ENCODE measurements around the gene SPSB4. TPM values are rescaled to one million over a fixed set of nuclear protein-coding genes. Genes with fewer than 3 reads are reported as not detected.

Gene SPSB4
- total and polyA plus RNA-seq, 10 of the 15 experiments (the other 5 are each of a cell fraction or from before 2014, with no cell fraction given), result not detected

DNA sequence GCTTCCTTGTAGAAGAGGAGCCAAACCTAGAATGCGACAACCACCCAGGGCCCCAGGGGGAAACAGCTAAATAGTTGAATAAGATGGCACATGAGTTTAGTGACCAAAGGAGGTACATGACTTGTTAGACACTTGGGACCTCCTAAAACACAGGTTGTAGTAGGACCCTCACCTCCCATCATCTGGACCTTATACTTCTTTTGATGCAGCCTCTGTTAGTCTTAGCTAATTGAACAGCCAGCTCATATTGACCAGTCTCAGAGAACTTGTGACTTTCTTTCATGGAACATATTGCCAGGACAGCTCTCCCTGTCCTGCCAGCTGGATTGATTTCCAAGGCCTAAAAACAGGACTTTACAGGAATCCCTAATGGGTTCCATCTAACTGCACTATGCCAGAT lies 45.0 kb downstream of the SPSB4 start:
- Histone ChIP-seq H4K20me1 (ENCODE audit: control insufficient read depth, insufficient read depth) (no peaks in the 10 kb centered on the region), H2AFZ (ENCODE audit: control insufficient read depth, low read depth, low read length) (no peak overlapping the region), H3K9me3 (replicated peaks; ENCODE audit: control insufficient read depth, insufficient read depth, low read length) (no peaks in the 10 kb centered on the region), H3K9ac (ENCODE audit: control insufficient read depth, insufficient read depth, low read length) (no peak overlapping the region), H3K36me3 (ENCODE audit: control insufficient read depth in 2 of 2, insufficient read depth in 2 of 2, low read length in 1 of 2) (no peaks in the 10 kb centered on the region), H3K4me3 (no peak overlapping the region), H3K27ac (ENCODE audit: control insufficient read depth, insufficient read depth) (no peak overlapping the region), H3K27me3 (replicated peaks in 1 of 2; ENCODE audit: control insufficient read depth in 2 of 2, insufficient read depth in 2 of 2, low read length in 1 of 2) (no peaks in the 10 kb centered on the region), H3K4me1 (ENCODE audit: control insufficient read depth, insufficient read depth, low read length) (no peaks in the 10 kb centered on the region), H3K79me2 (ENCODE audit: control insufficient read depth, insufficient read depth, low read length) (no peaks in the 10 kb centered on the region), H3K4me2 (ENCODE audit: control insufficient read depth, insufficient read depth) (no peak overlapping the region)
- in situ Hi-C loops (cut with MboI), result no loop called here
- intact Hi-C loops (cut with micrococcal nuclease; ENCODE audit: unreplicated experiment), result no loop called here
- no TSS peak for BruUV-seq (replicated peaks)
- FAIRE-seq (no peak), DNase-seq (ENCODE audit: low read depth, low spot score) (no peak), ATAC-seq (no peak)
- ChIA-PET POLR2A (no interaction called here), CTCF (interaction anchor here (0.8 to 1.9 kb wide), 3 partner anchors 9 to 96 kb away, joined by 3 to 6 read pairs (median 4); no protein-coding TSS in a partner anchor), RAD21 (ENCODE audit: unreplicated experiment) (no interaction called here), SMC1A (ENCODE audit: uncharacterized antibody, unreplicated experiment) (no interaction called here)
- WGBS (ENCODE audit: insufficient coverage, insufficient replicate concordance, low lambda C conversion rate, missing lambda C conversion rate), result 64% methylated on average over 1 of the region's 1 CpG
- TF ChIP-seq IKZF2 (IDR thresholded peaks at IDR 0.05), result no peak
- no peak for TF ChIP-seq ZSCAN29 (IDR thresholded peaks at IDR 0.05)
- no peak for TF ChIP-seq NFIC (IDR thresholded peaks at IDR 0.05; ENCODE audit: low read depth, low read length)

DNA sequence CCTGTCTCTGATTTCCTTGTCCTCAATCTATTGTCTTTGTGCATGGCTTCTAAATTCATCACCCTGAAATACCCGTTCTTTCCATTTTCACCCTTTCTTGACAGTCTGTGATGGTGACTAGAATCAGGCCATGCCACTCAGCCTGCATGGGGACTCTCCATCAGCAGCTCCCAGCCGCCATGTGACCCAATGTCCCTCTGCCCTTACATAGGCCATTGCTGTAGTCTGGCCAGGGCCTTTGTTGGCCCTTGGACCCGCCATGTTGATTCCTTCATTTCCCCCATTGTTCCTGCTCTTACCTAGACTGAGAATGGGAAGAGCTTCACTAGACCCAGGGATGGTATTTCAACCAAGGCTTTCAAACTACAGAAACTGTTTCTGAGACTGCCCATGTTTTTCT lies 45.8 kb downstream of the SPSB4 start:
- BruUV-seq (replicated peaks), result no TSS peak
- no peak overlapping the region for H2AFZ ChIP-seq (ENCODE audit: control insufficient read depth, low read depth, low read length)
- no peak overlapping the region for H3K9ac ChIP-seq (ENCODE audit: control insufficient read depth, insufficient read depth, low read length)
- ChIA-PET RAD21 (ENCODE audit: unreplicated experiment) (no interaction called here), CTCF (interaction anchor here (1.1 kb wide), 1 partner anchor 9 kb away, joined by 4 read pairs; no protein-coding TSS in a partner anchor), SMC1A (ENCODE audit: uncharacterized antibody, unreplicated experiment) (no interaction called here), POLR2A (no interaction called here)
- FAIRE-seq (no peak), DNase-seq (ENCODE audit: low read depth, low spot score) (no peak), ATAC-seq (no peak)
- H3K4me3 ChIP-seq, result no peak overlapping the region
- H3K27me3 ChIP-seq (replicated peaks in 1 of 2; ENCODE audit: control insufficient read depth in 2 of 2, insufficient read depth in 2 of 2, low read length in 1 of 2), result no peaks in the 10 kb centered on the region
- no peak overlapping the region for H3K4me2 ChIP-seq (ENCODE audit: control insufficient read depth, insufficient read depth)
- H3K27ac ChIP-seq (ENCODE audit: control insufficient read depth, insufficient read depth), result no peak overlapping the region
- in situ Hi-C loops (cut with MboI) (no loop called here), intact Hi-C loops (cut with micrococcal nuclease; ENCODE audit: unreplicated experiment) (no loop called here)
- H3K4me1 ChIP-seq (ENCODE audit: control insufficient read depth, insufficient read depth, low read length), result no peaks in the 10 kb centered on the region
- no peaks in the 10 kb centered on the region for H3K9me3 ChIP-seq (replicated peaks; ENCODE audit: control insufficient read depth, insufficient read depth, low read length)
- no peaks in the 10 kb centered on the region for H4K20me1 ChIP-seq (ENCODE audit: control insufficient read depth, insufficient read depth)
- WGBS (ENCODE audit: insufficient coverage, insufficient replicate concordance, low lambda C conversion rate, missing lambda C conversion rate), result 30% methylated on average over 3 of the region's 3 CpGs
- no peaks in the 10 kb centered on the region for H3K36me3 ChIP-seq (ENCODE audit: control insufficient read depth in 2 of 2, insufficient read depth in 2 of 2, low read length in 1 of 2)
- no peaks in the 10 kb centered on the region for H3K79me2 ChIP-seq (ENCODE audit: control insufficient read depth, insufficient read depth, low read length)
- TF ChIP-seq RFX5 (IDR thresholded peaks at IDR 0.05; ENCODE audit: low read depth, low read length), result no peak
- TF ChIP-seq NFYB (IDR thresholded peaks at IDR 0.05; ENCODE audit: insufficient read depth, low read depth, low read length), result no peak
- TF ChIP-seq, protein P1, sequence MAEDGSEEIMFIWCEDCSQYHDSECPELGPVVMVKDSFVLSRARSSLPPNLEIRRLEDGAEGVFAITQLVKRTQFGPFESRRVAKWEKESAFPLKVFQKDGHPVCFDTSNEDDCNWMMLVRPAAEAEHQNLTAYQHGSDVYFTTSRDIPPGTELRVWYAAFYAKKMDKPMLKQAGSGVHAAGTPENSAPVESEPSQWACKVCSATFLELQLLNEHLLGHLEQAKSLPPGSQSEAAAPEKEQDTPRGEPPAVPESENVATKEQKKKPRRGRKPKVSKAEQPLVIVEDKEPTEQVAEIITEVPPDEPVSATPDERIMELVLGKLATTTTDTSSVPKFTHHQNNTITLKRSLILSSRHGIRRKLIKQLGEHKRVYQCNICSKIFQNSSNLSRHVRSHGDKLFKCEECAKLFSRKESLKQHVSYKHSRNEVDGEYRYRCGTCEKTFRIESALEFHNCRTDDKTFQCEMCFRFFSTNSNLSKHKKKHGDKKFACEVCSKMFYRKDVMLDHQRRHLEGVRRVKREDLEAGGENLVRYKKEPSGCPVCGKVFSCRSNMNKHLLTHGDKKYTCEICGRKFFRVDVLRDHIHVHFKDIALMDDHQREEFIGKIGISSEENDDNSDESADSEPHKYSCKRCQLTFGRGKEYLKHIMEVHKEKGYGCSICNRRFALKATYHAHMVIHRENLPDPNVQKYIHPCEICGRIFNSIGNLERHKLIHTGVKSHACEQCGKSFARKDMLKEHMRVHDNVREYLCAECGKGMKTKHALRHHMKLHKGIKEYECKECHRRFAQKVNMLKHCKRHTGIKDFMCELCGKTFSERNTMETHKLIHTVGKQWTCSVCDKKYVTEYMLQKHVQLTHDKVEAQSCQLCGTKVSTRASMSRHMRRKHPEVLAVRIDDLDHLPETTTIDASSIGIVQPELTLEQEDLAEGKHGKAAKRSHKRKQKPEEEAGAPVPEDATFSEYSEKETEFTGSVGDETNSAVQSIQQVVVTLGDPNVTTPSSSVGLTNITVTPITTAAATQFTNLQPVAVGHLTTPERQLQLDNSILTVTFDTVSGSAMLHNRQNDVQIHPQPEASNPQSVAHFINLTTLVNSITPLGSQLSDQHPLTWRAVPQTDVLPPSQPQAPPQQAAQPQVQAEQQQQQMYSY (CRISPR knock-in tag; IDR thresholded peaks at IDR 0.05), result no peak
- TF ChIP-seq HDAC6 (IDR thresholded peaks at IDR 0.05; ENCODE audit: unreplicated experiment), result no peak
- no peak for TF ChIP-seq ZNF24 (IDR thresholded peaks at IDR 0.05)
- TF ChIP-seq ETV6 (conservative IDR thresholded peaks at IDR 0.05 in 1 of 2, IDR thresholded peaks at IDR 0.05 in 1 of 2; ENCODE audit: borderline replicate concordance in 1 of 2, low read depth in 1 of 2), result no peak
- no peak for TF ChIP-seq PAX8 (IDR thresholded peaks at IDR 0.05)
- TF ChIP-seq, protein P2, sequence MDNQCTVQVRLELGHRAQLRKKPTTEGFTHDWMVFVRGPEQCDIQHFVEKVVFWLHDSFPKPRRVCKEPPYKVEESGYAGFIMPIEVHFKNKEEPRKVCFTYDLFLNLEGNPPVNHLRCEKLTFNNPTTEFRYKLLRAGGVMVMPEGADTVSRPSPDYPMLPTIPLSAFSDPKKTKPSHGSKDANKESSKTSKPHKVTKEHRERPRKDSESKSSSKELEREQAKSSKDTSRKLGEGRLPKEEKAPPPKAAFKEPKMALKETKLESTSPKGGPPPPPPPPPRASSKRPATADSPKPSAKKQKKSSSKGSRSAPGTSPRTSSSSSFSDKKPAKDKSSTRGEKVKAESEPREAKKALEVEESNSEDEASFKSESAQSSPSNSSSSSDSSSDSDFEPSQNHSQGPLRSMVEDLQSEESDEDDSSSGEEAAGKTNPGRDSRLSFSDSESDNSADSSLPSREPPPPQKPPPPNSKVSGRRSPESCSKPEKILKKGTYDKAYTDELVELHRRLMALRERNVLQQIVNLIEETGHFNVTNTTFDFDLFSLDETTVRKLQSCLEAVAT (IDR thresholded peaks at IDR 0.05), result no peak
- no peak for TF ChIP-seq PML (IDR thresholded peaks at IDR 0.05; ENCODE audit: low read length)

Data from GM12878 (cell line).